Astrocyte of the spinal cord (primary cell): ENCODE data around the gene IL20RB.
A peak's percentile ranks its signal among the peaks of the same experiment; 100 is the strongest.
"Not testable (repeated sequence)": the region's sequence is repeated elsewhere in the genome, so short reads cannot be mapped to it uniquely, and the experiment has no call there.

Source experiments
- DNase-seq: peaks from one replicate; pipeline ENCODE4 v3.0.0; 2011; ENCODE audit warnings: low read depth, low spot score
- H3K4me3 ChIP-seq: 2 replicates; pipeline ENCODE4 v1.5.1; 2011; ENCODE audit warnings: low read depth, mild to moderate bottlenecking, low read length, moderate library complexity
- CTCF ChIP-seq: IDR thresholded peaks from 2 replicates; pipeline ENCODE4 v1.5.1; 2012; ENCODE audit warnings: low read depth, mild to moderate bottlenecking, low read length, inconsistent platforms
- in situ Hi-C: cut with HindIII; loops from 2 replicates; pipeline ENCODE4 v1.10.0; 2017; ENCODE audit warnings: low sequenced_read_pairs

The IL20RB gene

GRCh38 chr3:136960838-136961836, 3.4 kb downstream of the IL20RB start:
- DNase-seq = peak; percentile 17
- H3K4me3 ChIP-seq = no peak overlapping the region
- in situ Hi-C loops = no loop called here
- TF ChIP-seq CTCF = no peak

- TF ChIP-seq CTCF = no peak
- no peak overlapping the region for H3K4me3 ChIP-seq
- in situ Hi-C loops = no loop called here
- no peak for DNase-seq
Observed at GRCh38 chr3:136962927-136963326, 5.1 kb downstream of the IL20RB start.

- DNase-seq, in situ Hi-C loops, H3K4me3 ChIP-seq: not testable (repeated sequence)
Observed at GRCh38 chr3:136969539-136969938, 11.8 kb downstream of the IL20RB start.

GRCh38 chr3:136973352-136973751, 15.6 kb downstream of the IL20RB start:
- in situ Hi-C loops = no loop called here
- no peak for DNase-seq
- H3K4me3 ChIP-seq = no peak overlapping the region
- no peak for TF ChIP-seq CTCF

- in situ Hi-C loops = no loop called here
- DNase-seq = no peak
- no peak for TF ChIP-seq CTCF
- H3K4me3 ChIP-seq = no peak overlapping the region
Observed at GRCh38 chr3:136974670-136975069, 16.9 kb downstream of the IL20RB start.

GRCh38 chr3:136979204-136979603, 21.4 kb downstream of the IL20RB start:
- DNase-seq = no peak
- no peak overlapping the region for H3K4me3 ChIP-seq
- no peak for TF ChIP-seq CTCF
- in situ Hi-C loops = no loop called here

- in situ Hi-C loops = no loop called here
- peak; percentile 49 for DNase-seq
- H3K4me3 ChIP-seq = no peak overlapping the region
- TF ChIP-seq CTCF = no peak
Observed at GRCh38 chr3:136979684-136980083, 21.9 kb downstream of the IL20RB start.
